Peyer's patch (tissue), 4 donors: ENCODE data around the gene LY6G6C. TPM values are rescaled to one million over a fixed set of nuclear protein-coding genes. Genes with fewer than 3 reads are reported as not detected.

Source experiments
- DNase-seq, 3 donors: peaks; one replicate each; pipeline ENCODE4 v3.0.0-alpha.2; 2017 to 2019
- H3K27ac ChIP-seq, 4 donors: fragments of 200-600 bp; sonication (generic); one replicate each; pipeline ENCODE4 v1.5.1; 2016 to 2019
- H3K27me3 ChIP-seq, 2 donors: fragments of 200-600 bp; sonication (generic); one replicate each; pipeline ENCODE4 v1.5.1; 2019
- H3K36me3 ChIP-seq, 3 donors: fragments of 200-600 bp; sonication (generic); one replicate each; pipeline ENCODE4 v1.5.1; 2016 to 2019
- H3K4me1 ChIP-seq, 4 donors: fragments of 200-600 bp; sonication (generic); one replicate each; pipeline ENCODE4 v1.5.1; 2016 to 2019
- H3K4me3 ChIP-seq, 4 donors: fragments of 200-600 bp; sonication (generic); 1 replicate in 3 of 4; 2 replicates in 1 of 4; pipeline ENCODE4 v1.5.1; 2016 to 2019; ENCODE audit warnings: mild to moderate bottlenecking in 1 of 4
- H3K9me3 ChIP-seq, 4 donors: fragments of 200-600 bp; sonication (generic); one replicate each; pipeline ENCODE4 v1.5.1; 2016 to 2019; ENCODE audit warnings: mild to moderate bottlenecking in 1 of 4
- POLR2A ChIP-seq, 2 donors: fragments of 450-650 bp; IDR thresholded peaks; one replicate each; pipeline ENCODE4 v1.5.1; 2017; ENCODE audit warnings: antibody characterized with exemption in 2 of 2, mild to moderate bottlenecking in 2 of 2, moderate library complexity in 2 of 2
- total RNA-seq, 4 donors: library from RNA; depleted of rRNA; stranded (reverse); fragments of >200 nt; gene quantifications; one replicate each; pipeline ENCODE4 v1.1.0, GENCODE V29; 2016
- TF ChIP-seq, protein P1 (sequence below), 6 experiments: fragments of 450-650 bp in 4 of 6; fragments of 200-600 bp in 2 of 6; sonication (generic) in 1 of 6; IDR thresholded peaks; one replicate each; pipeline ENCODE4 v1.5.1; 2017 to 2019; ENCODE audit warnings: antibody characterized with exemption in 6 of 6, mild to moderate bottlenecking in 3 of 6, moderate library complexity in 1 of 6

The LY6G6C gene
- total RNA-seq, 4 donors from 2014 or later: not detected

DNA sequence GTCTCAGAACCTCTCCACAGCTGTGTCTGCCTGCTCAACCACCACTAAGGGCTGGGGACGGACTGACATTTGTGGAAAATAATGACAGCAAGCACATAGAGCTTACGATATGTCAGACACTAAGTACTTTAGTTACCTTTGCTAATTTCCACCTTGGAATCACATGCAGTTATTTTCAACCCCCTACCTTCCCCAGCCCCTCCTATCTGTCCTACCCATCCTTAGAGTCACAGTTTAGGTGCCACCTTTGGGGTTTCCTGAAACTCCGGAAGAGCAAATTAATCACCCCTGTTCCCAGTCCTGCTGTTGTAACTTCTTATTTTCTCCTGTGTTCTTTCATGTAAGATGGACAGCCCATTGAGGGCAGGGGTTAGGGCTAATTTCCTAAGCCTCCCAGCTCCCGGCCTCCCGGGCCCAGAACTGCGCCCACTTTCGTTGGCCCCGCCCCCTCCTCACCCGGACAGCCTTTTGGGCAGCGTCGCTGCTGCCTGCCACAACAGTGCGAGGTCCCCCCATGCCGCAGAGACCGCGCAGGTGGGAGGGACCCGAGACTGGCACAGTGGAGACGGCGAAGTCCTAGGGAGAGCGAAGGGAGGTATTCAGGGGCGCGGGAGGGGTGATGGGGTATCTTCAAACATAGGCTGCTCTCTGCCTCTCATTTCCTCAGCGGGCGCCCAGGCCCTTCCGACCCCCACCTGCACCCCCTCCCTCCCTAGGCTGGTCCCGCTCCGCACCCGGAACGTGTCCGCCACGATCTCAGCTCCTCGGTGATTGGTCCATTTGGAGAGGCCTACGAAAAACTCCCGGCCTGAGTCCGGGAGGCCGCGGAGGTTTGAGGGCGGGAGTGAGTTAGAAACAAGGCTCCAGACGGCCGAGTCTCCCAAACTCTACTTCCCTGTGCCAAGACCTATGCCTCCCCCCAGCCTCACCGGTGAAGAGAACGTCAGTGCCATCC, 6.4 kb upstream of the LY6G6C start:
- Histone ChIP-seq H3K4me1 (peaks cover 0 to 43% (median 13%) of the 10 kb centered on the region in 4 donors), H3K27ac (peak overlapping the region; percentile 24 to 95 (median 91)), H3K36me3 (peaks cover 0 to 41% (median 0%) of the 10 kb centered on the region in 3 donors), H3K27me3 (no peaks in the 10 kb centered on the region), H3K4me3 (peak overlapping the region in 3 of 4 donors; percentile 66 to 86 (median 68)), H3K9me3 (no peaks in the 10 kb centered on the region)
- TF ChIP-seq, protein P1, sequence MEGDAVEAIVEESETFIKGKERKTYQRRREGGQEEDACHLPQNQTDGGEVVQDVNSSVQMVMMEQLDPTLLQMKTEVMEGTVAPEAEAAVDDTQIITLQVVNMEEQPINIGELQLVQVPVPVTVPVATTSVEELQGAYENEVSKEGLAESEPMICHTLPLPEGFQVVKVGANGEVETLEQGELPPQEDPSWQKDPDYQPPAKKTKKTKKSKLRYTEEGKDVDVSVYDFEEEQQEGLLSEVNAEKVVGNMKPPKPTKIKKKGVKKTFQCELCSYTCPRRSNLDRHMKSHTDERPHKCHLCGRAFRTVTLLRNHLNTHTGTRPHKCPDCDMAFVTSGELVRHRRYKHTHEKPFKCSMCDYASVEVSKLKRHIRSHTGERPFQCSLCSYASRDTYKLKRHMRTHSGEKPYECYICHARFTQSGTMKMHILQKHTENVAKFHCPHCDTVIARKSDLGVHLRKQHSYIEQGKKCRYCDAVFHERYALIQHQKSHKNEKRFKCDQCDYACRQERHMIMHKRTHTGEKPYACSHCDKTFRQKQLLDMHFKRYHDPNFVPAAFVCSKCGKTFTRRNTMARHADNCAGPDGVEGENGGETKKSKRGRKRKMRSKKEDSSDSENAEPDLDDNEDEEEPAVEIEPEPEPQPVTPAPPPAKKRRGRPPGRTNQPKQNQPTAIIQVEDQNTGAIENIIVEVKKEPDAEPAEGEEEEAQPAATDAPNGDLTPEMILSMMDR (IDR thresholded peaks at IDR 0.05): no peak
- no peak for TF ChIP-seq POLR2A (IDR thresholded peaks at IDR 0.05)
- no peak for DNase-seq

DNA sequence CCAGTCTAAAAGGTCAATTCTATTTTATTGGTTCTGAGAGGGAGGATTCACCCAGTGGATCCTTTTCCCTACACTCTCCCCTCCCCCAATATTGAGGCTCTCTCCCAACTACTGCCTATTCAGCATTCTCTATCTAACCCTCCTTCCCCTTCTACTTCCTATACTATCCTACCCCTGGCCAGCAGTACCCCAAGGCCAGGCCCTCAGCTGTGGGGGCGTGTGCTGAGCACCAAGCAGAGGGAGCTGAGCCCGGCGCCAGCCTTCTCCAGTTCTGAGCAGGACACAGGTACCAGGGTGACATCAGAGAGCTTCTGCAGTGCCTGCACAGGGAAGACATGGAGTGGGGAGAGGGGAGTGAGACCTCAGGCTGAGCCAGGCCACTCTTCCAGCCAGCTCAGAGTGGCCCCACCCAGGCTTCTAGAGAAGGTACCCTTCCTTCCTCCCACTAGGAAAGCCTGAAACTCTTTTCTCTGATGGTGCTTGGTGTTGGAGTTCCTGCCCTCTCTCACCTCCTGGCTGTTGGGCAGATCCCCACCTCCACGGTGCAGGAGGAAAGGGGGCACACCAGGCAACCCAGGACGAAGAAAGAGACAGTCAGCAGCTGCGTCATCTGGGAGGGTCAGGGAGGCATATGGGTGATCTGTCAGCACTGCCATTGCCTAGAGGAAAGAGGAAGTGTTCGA, 5.6 kb upstream of the LY6G6C start:
- H3K9me3 ChIP-seq: no peaks in the 10 kb centered on the region
- TF ChIP-seq, protein P1 (IDR thresholded peaks at IDR 0.05): no peak
- TF ChIP-seq POLR2A (IDR thresholded peaks at IDR 0.05): no peak
- H3K27ac ChIP-seq: peak overlapping the region; percentile 24 to 95 (median 91)
- H3K36me3 ChIP-seq: peaks cover 0 to 33% (median 0%) of the 10 kb centered on the region in 3 donors
- peaks cover 0 to 40% (median 13%) of the 10 kb centered on the region in 4 donors for H3K4me1 ChIP-seq
- peak in 2 of 3 donors; percentile 65 to 77 for DNase-seq
- no peaks in the 10 kb centered on the region for H3K27me3 ChIP-seq
- no peak overlapping the region for H3K4me3 ChIP-seq

DNA sequence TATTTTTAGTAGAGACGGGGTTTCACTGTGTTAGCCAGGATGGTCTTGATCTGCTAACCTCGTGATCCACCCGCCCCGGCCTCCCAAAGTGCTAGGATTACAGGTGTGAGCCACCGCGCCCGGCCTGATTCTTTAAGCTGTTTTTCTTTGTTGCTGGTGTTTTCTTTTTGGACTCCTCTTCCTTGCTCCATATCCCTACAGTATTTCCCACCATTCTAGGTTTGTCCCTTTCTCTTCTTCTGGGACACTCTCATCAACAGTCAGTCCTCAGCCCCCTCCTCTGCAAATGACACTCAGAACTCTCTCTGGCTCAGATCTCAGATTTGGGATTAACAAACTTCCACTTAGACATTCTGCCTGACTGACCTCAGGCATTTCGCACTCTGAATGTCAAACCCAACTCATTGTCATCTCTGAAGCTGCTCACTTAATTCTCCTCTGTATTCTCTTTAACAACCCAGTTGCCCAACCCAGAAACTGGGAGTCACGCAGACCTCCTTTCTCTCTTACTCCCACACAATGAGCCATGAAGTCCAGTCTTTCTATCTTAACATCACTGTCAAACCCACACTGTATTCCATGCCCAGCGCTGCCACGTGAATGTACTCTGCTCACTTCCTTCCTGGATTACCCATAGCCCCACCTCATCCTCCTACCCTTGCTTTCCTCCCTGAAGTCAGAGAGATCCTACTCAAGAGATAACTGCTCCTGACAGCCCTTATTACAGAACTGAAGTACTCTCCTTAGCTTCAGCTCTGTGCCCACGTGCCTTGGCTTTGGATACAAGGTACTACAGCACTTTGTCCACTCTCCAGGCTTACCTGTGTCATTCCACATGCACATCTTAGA, 4.2 kb upstream of the LY6G6C start:
- no peak for TF ChIP-seq POLR2A (IDR thresholded peaks at IDR 0.05)
- TF ChIP-seq, protein P1 (IDR thresholded peaks at IDR 0.05): no peak
- peaks cover 0 to 19% (median 0%) of the 10 kb centered on the region in 3 donors for H3K36me3 ChIP-seq

DNA sequence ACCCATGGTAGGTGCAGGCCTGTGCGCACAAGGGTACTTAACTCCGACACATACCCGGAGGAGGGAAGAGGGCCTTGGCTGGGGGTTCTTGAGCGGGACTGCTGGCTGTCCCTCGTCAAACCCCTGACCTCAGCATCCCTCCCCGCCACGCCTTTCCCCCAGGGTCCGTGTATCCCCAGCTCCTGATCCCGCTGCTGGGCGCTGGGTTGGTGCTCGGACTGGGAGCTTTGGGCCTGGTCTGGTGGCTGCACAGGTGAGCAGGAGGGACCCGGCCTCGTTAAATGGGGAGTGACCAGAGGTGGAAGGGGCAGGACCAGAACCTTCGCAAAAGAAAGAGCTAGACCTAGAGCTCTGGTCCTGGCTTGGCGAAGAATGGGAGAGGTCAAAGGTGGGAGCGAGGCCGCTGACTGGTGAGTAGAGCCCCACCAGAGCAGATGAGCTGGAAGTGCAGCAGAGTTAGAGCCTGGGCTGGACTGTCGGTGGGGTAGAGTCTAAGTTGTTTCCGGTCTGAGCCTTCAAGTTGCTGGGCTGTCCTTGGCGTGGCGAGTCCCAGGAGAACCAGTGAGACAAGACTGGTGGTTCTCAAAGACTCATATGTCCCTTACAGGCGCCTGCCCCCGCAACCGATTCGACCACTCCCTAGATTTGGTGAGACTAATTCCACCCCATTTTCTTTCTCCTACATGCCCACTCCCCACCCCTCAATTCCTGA, 2.6 kb upstream of the LY6G6C start:
- H3K27ac ChIP-seq: no peak overlapping the region
- TF ChIP-seq, protein P1 (IDR thresholded peaks at IDR 0.05): no peak
- TF ChIP-seq POLR2A (IDR thresholded peaks at IDR 0.05): no peak
- peaks cover 0 to 25% (median 13%) of the 10 kb centered on the region in 4 donors for H3K4me1 ChIP-seq
- no peak for DNase-seq
- H3K27me3 ChIP-seq: no peaks in the 10 kb centered on the region
- no peaks in the 10 kb centered on the region for H3K9me3 ChIP-seq
- peaks cover 0 to 14% (median 0%) of the 10 kb centered on the region in 3 donors for H3K36me3 ChIP-seq
- H3K4me3 ChIP-seq: no peak overlapping the region

More for the DNA sequence above, 4.2 kb upstream of the LY6G6C start:
- Histone ChIP-seq H3K4me3 (no peak overlapping the region), H3K4me1 (peaks cover 0 to 33% (median 13%) of the 10 kb centered on the region in 4 donors), H3K9me3 (no peaks in the 10 kb centered on the region), H3K27ac (peak overlapping the region in 2 of 4 donors; percentile 42 to 93), H3K27me3 (no peaks in the 10 kb centered on the region)
- no peak for DNase-seq
